GM21526 (cell line): ENCODE data around the gene IAPP.
"Not testable (repeated sequence)": the region's sequence is repeated elsewhere in the genome, so short reads cannot be mapped to it uniquely, and the experiment has no call there.

Source experiments
- ATAC-seq: cut with Tn5 transposase; IDR thresholded peaks from one replicate; pipeline ENCODE4 v1.9.1; 2021; ENCODE audit warnings: moderate library complexity; ENCODE audit not compliant: unreplicated experiment, low FRiP score

IAPP gene

GRCh38 chr12:21370845-21371449, 1.8 kb upstream of the IAPP start:
- no peak for ATAC-seq

- ATAC-seq, result no peak
These were observed 6.5 kb downstream of the IAPP start for GRCh38 chr12:21379218-21379617.

GRCh38 chr12:21381320-21381719, 8.6 kb downstream of the IAPP start:
- ATAC-seq, result not testable (repeated sequence)

GRCh38 chr12:21384261-21384660, 11.6 kb downstream of the IAPP start:
- no peak for ATAC-seq

GRCh38 chr12:21387174-21387573, 14.5 kb downstream of the IAPP start:
- no peak for ATAC-seq

GRCh38 chr12:21392384-21392783, 19.7 kb downstream of the IAPP start:
- no peak for ATAC-seq

- ATAC-seq, result not testable (repeated sequence)
These were observed 22.3 kb downstream of the IAPP start for GRCh38 chr12:21394828-21395626.

- no peak for ATAC-seq
These were observed 40.9 kb downstream of the IAPP start for GRCh38 chr12:21413369-21414277.

- no peak for ATAC-seq
These were observed 43.9 kb downstream of the IAPP start for GRCh38 chr12:21416511-21417121.

- ATAC-seq, result not testable (repeated sequence)
These were observed 45.7 kb downstream of the IAPP start for GRCh38 chr12:21418398-21418797.

GRCh38 chr12:21419009-21419699, 46.5 kb downstream of the IAPP start:
- not testable (repeated sequence) for ATAC-seq

- ATAC-seq, result no peak
These were observed 55.5 kb downstream of the IAPP start for GRCh38 chr12:21428241-21428640.
